MM.1S (cell line): ENCODE measurements around the gene TRAF1.

ENCODE experiments used
- EZH2 ChIP-seq: fragments of 300-600 bp; sonication (generic); optimal IDR thresholded peaks from 2 replicates; pipeline ENCODE3; 2017; ENCODE audit warnings: low read depth, mild to moderate bottlenecking, antibody characterized with exemption, low read length, mixed read lengths
- EZH2phosphoT487 ChIP-seq: fragments of 300-600 bp; sonication (generic); IDR thresholded peaks from 2 replicates; pipeline ENCODE4 v1.6.1; 2018; ENCODE audit warnings: antibody characterized with exemption, low read length
- TF ChIP-seq, protein P1 (sequence below): fragments of 300-600 bp; sonication (generic); IDR thresholded peaks from 2 replicates; pipeline ENCODE4 v1.5.1; 2016; ENCODE audit warnings: antibody characterized with exemption, low read length, mixed read lengths

GRCh38 chr9:120855827-120856670 is 70.5 kb downstream of the TRAF1 start:
- TF ChIP-seq, protein P1, sequence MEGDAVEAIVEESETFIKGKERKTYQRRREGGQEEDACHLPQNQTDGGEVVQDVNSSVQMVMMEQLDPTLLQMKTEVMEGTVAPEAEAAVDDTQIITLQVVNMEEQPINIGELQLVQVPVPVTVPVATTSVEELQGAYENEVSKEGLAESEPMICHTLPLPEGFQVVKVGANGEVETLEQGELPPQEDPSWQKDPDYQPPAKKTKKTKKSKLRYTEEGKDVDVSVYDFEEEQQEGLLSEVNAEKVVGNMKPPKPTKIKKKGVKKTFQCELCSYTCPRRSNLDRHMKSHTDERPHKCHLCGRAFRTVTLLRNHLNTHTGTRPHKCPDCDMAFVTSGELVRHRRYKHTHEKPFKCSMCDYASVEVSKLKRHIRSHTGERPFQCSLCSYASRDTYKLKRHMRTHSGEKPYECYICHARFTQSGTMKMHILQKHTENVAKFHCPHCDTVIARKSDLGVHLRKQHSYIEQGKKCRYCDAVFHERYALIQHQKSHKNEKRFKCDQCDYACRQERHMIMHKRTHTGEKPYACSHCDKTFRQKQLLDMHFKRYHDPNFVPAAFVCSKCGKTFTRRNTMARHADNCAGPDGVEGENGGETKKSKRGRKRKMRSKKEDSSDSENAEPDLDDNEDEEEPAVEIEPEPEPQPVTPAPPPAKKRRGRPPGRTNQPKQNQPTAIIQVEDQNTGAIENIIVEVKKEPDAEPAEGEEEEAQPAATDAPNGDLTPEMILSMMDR = no peak
- TF ChIP-seq EZH2 (no peak), EZH2phosphoT487 (no peak)
